A549 (cell line): ENCODE results near the gene KRTAP5-5. TPM values are rescaled to one million over a fixed set of nuclear protein-coding genes. Genes with fewer than 3 reads are reported as not detected.
A peak's percentile ranks its signal among the peaks of the same experiment; 100 is the strongest.
"Not testable (repeated sequence)": the region's sequence is repeated elsewhere in the genome, so short reads cannot be mapped to it uniquely, and the experiment has no call there.

Source experiments
- ATAC-seq, 2 experiments: fragments of 200-7000 bp in 1 of 2; fragments of >200 bp in 1 of 2; cut with Nextera tagmentation in 1 of 2; cut with Tn5 transposase in 1 of 2; 3 replicates each; pipeline versions ENCODE4 v1.8.0 to v1.9.1; 2018 to 2020; ENCODE audit warnings: mild to moderate bottlenecking in 1 of 2, moderate library complexity in 1 of 2
- CTCF ChIA-PET: fragments of 300-600 bp; sonication (Branson Sonifier 250); formaldehyde crosslinking; extraction: SDS; loops from one replicate; lab custom pipeline; 2021; ENCODE audit warnings: antibody characterized with exemption, inconsistent platforms; lab: Yijun Ruan, JAX
- POLR2A ChIA-PET: fragments of 350-600 bp; formaldehyde crosslinking; extraction: SDS; loops from one replicate; lab custom pipeline; 2021; ENCODE audit warnings: antibody characterized with exemption, inconsistent platforms; lab: Yijun Ruan, JAX
- DNase-seq, 2 experiments: peaks; one replicate each; pipeline versions ENCODE4 v3.0.0 to v3.0.0-alpha.2; 2011 to 2016; ENCODE audit warnings: low read depth in 1 of 2, low spot score in 1 of 2
- FAIRE-seq: peaks from 2 replicates; lab custom pipeline; 2011; peaks lifted over from hg19 to GRCh38; lab: Jason Lieb, UNC
- H3K27ac ChIP-seq, 2 experiments: fragments of >200 bp; sonication (Bioruptor Twin); formaldehyde crosslinking; 3 replicates each; pipeline ENCODE4 v1.5.1; 2016 to 2017
- H3K4me1 ChIP-seq: fragments of >200 bp; sonication (Bioruptor Twin); formaldehyde crosslinking; 3 replicates; pipeline ENCODE4 v1.6.1; 2016
- H3K4me2 ChIP-seq: fragments of >200 bp; sonication (Bioruptor Twin); formaldehyde crosslinking; 3 replicates; pipeline ENCODE4 v1.6.1; 2016
- H3K4me3 ChIP-seq: fragments of >200 bp; sonication (Bioruptor Twin); formaldehyde crosslinking; 3 replicates; pipeline ENCODE4 v1.5.1; 2016
- H3K9me3 ChIP-seq: fragments of >200 bp; sonication (Bioruptor Twin); formaldehyde crosslinking; 3 replicates; pipeline ENCODE4 v1.6.1; 2016
- BCL3 ChIP-seq: fragments of >200 bp; sonication (Bioruptor Twin); formaldehyde crosslinking; IDR thresholded peaks from 3 replicates; pipeline ENCODE4 v1.6.1; 2016
- BHLHE40 ChIP-seq: IDR thresholded peaks from 2 replicates; pipeline ENCODE4 v1.6.1; 2012; ENCODE audit warnings: low read depth, low read length, inconsistent platforms
- CEBPB ChIP-seq, 2 experiments: fragments of >200 bp in 1 of 2; sonication (Bioruptor Twin) in 1 of 2; formaldehyde crosslinking in 1 of 2; IDR thresholded peaks; 2 replicates each; pipeline ENCODE4 v1.6.1; 2012 to 2016
- CHD4 ChIP-seq: fragments of 200-600 bp; sonication (generic); IDR thresholded peaks from 2 replicates; pipeline ENCODE4 v1.6.1; 2016; ENCODE audit warnings: antibody characterized with exemption, mild to moderate bottlenecking, borderline replicate concordance
- EHMT2 ChIP-seq: fragments of 200-600 bp; sonication (generic); IDR thresholded peaks from 2 replicates; pipeline ENCODE4 v1.6.1; 2016; ENCODE audit warnings: antibody characterized with exemption, low read depth, mild to moderate bottlenecking, moderate library complexity
- EP300 ChIP-seq, 2 experiments: fragments of >200 bp; sonication (Bioruptor Twin); formaldehyde crosslinking; IDR thresholded peaks; 2 replicates in 1 of 2; 3 replicates in 1 of 2; pipeline ENCODE4 v1.6.1; 2016 to 2017
- FOSL2 ChIP-seq, 2 experiments: fragments of 450-650 bp in 1 of 2; fragments of >200 bp in 1 of 2; sonication (Bioruptor Twin) in 1 of 2; formaldehyde crosslinking; IDR thresholded peaks; 2 replicates each; pipeline versions ENCODE4 v1.5.0 to v1.6.1; 2016 to 2020; ENCODE audit warnings: mild to moderate bottlenecking in 1 of 2, moderate library complexity in 1 of 2
- GATA3 ChIP-seq: IDR thresholded peaks from 2 replicates; pipeline ENCODE4 v1.6.1; 2012; ENCODE audit warnings: borderline replicate concordance
- HES2 ChIP-seq: fragments of >200 bp; sonication (Bioruptor Twin); formaldehyde crosslinking; IDR thresholded peaks from 2 replicates; pipeline ENCODE4 v1.6.1; 2016
- HEYL ChIP-seq: fragments of 250-450 bp; sonication (Bioruptor Pico); IDR thresholded peaks from 2 replicates; pipeline ENCODE4 v1.8.0; 2021; ENCODE audit warnings: mild to moderate bottlenecking, moderate library complexity
- JUN ChIP-seq, 2 experiments: fragments of >200 bp; sonication (Bioruptor Twin); formaldehyde crosslinking; IDR thresholded peaks; 2 replicates in 1 of 2; 3 replicates in 1 of 2; pipeline ENCODE4 v1.6.1; 2016 to 2017
- KDM5A ChIP-seq: fragments of 200-600 bp; sonication (generic); IDR thresholded peaks from 2 replicates; pipeline ENCODE4 v1.6.1; 2016; ENCODE audit warnings: antibody characterized with exemption, mild to moderate bottlenecking
- MAX ChIP-seq: IDR thresholded peaks from 2 replicates; pipeline ENCODE4 v1.6.1; 2012
- MAZ ChIP-seq: fragments of 150-350 bp; IDR thresholded peaks from 2 replicates; pipeline ENCODE4 v1.6.1; 2014; ENCODE audit warnings: antibody characterized with exemption, low read depth, low read length, borderline replicate concordance
- NR3C1 ChIP-seq: fragments of >200 bp; sonication (Bioruptor Twin); formaldehyde crosslinking; IDR thresholded peaks from 3 replicates; pipeline ENCODE4 v1.6.1; 2017
- PHF8 ChIP-seq: fragments of 200-600 bp; sonication (generic); IDR thresholded peaks from 2 replicates; pipeline ENCODE4 v1.6.1; 2016; ENCODE audit warnings: low read depth, mild to moderate bottlenecking, antibody characterized with exemption, moderate library complexity, borderline replicate concordance
- POLR2AphosphoS2 ChIP-seq: conservative IDR thresholded peaks from 2 replicates; pipeline ENCODE4 v1.6.1; 2012; ENCODE audit warnings: low read length, improper control_type of control experiment, inconsistent platforms
- RARB ChIP-seq: fragments of 250-450 bp; sonication (Bioruptor Pico); IDR thresholded peaks from 2 replicates; pipeline ENCODE4 v1.8.0; 2021; ENCODE audit warnings: mild to moderate bottlenecking, moderate library complexity
- REST ChIP-seq: fragments of 200-600 bp; sonication (generic); IDR thresholded peaks from 2 replicates; pipeline ENCODE4 v1.6.1; 2016; ENCODE audit warnings: antibody characterized with exemption, mild to moderate bottlenecking, moderate library complexity
- RNF2 ChIP-seq: fragments of 200-600 bp; sonication (generic); IDR thresholded peaks from 2 replicates; pipeline ENCODE4 v1.6.1; 2016; ENCODE audit warnings: low read depth, mild to moderate bottlenecking, antibody characterized with exemption, moderate library complexity, borderline replicate concordance
- USF2 ChIP-seq: fragments of 450-650 bp; IDR thresholded peaks from 2 replicates; pipeline ENCODE4 v1.6.1; 2014; ENCODE audit warnings: antibody characterized with exemption
- WGBS: methylation state at CpG from one replicate; pipeline ENCODE4 v1.1.6; 2017; ENCODE audit errors: missing lambda C conversion rate; 5-methylcytosine and 5-hydroxymethylcytosine counted together
- polyA plus RNA-seq, 4 experiments: library from polyadenylated mRNA; depleted of rRNA in 3 of 4; stranded (reverse); fragments of >200 nt; fragmentation: RNase III in 1 of 4; extraction: RNeasy Plus Mini Kit Qiagen cat#74134 plus additional on column Dnase treatment in 1 of 4; gene quantifications; 2 replicates in 3 of 4; 3 replicates in 1 of 4; pipeline ENCODE4 v1.2.3, GENCODE V29; 2011 to 2017

The KRTAP5-5 gene
- polyA plus RNA-seq, 2 of the 4 experiments (the other 2 are of a cell fraction) = not detected

GRCh38 chr11:1656670-1657069 lies 27.1 kb downstream of the KRTAP5-5 start (continued):
- TF ChIP-seq USF2 (no peak), PHF8 (no peak)

- FAIRE-seq = no peak
- ChIA-PET CTCF (interaction anchor here (0.7 to 1.2 kb wide), 4 partner anchors 10 to 173 kb away, joined by 3 read pairs; no protein-coding TSS in a partner anchor), POLR2A (no interaction called here)
- Histone ChIP-seq H3K9me3 (no peaks in the 10 kb centered on the region), H3K4me2 (no peak overlapping the region), H3K4me1 (no peaks in the 10 kb centered on the region), H3K4me3 (no peak overlapping the region), H3K27ac (no peak overlapping the region)
- DNase-seq = no peak
- TF ChIP-seq NR3C1 (no peak), BCL3 (no peak), EP300 (IDR thresholded peaks at IDR 0.05) (no peak)
- 86% methylated on average over 14 of the region's 14 CpGs for WGBS
- ATAC-seq = no peak
Measured at GRCh38 chr11:1659506-1659905, 29.9 kb downstream of the KRTAP5-5 start.

- Histone ChIP-seq H3K4me3 (no peak overlapping the region), H3K4me1 (no peaks in the 10 kb centered on the region), H3K27ac (no peak overlapping the region)
- FAIRE-seq (no peak), DNase-seq (no peak), ATAC-seq (peak in 1 of 2 experiments; percentile 19; a peak in 1 of 6 replicates)
- CTCF ChIA-PET = interaction anchor here (1.0 to 1.2 kb wide), 3 partner anchors 9 to 173 kb away, joined by 3 read pairs; no protein-coding TSS in a partner anchor
- TF ChIP-seq BHLHE40 (no peak), KDM5A (no peak), FOSL2 (IDR thresholded peaks at IDR 0.05) (no peak), FOSL2 (CRISPR knock-in tag; IDR thresholded peaks at IDR 0.05) (no peak), HEYL (CRISPR knock-in tag) (no peak), EHMT2 (no peak), JUN (IDR thresholded peaks at IDR 0.05) (no peak), RNF2 (no peak), MAX (no peak), HES2 (no peak), REST (no peak), MAZ (no peak), RARB (no peak), POLR2AphosphoS2 (no peak), GATA3 (no peak), CHD4 (no peak), CEBPB (IDR thresholded peaks at IDR 0.05) (no peak)
- TF ChIP-seq, all 56 proteins: peak for 0
- no peak overlapping the region for H3K4me2 ChIP-seq
- 63% methylated on average over 24 of the region's 24 CpGs for WGBS
- POLR2A ChIA-PET = no interaction called here
- H3K9me3 ChIP-seq = no peaks in the 10 kb centered on the region
Measured at GRCh38 chr11:1660111-1660867, 30.7 kb downstream of the KRTAP5-5 start.

GRCh38 chr11:1661454-1662269 lies 32.1 kb downstream of the KRTAP5-5 start:
- H3K4me2 ChIP-seq, CTCF ChIA-PET, ATAC-seq, DNase-seq, H3K27ac ChIP-seq, H3K4me1 ChIP-seq, POLR2A ChIA-PET, FAIRE-seq, H3K9me3 ChIP-seq, H3K4me3 ChIP-seq: not testable (repeated sequence)
- WGBS = 29% methylated on average over 3 of the region's 25 CpGs
